HEK293T (cell line): ENCODE results near the gene CDKN2B-AS1.

Experiments used
- CTCF ChIA-PET: fragments of 350-600 bp; formaldehyde crosslinking; extraction: SDS; loops from one replicate; lab custom pipeline; 2021; ENCODE audit warnings: antibody characterized with exemption, inconsistent platforms; lab: Yijun Ruan, JAX
- POLR2A ChIA-PET: fragments of 350-600 bp; formaldehyde crosslinking; extraction: SDS; loops from one replicate; lab custom pipeline; 2020; ENCODE audit warnings: antibody characterized with exemption, inconsistent platforms; lab: Yijun Ruan, JAX
- DNase-seq: peaks from one replicate; pipeline ENCODE4 v3.0.0; 2012; ENCODE audit warnings: mixed read lengths; ENCODE audit errors: extremely low spot score
- ARNT ChIP-seq: fragments of 450-650 bp; IDR thresholded peaks from 2 replicates; pipeline ENCODE4 v1.6.1; 2017; ENCODE audit warnings: mild to moderate bottlenecking
- BHLHE40 ChIP-seq: fragments of 450-650 bp; IDR thresholded peaks from 2 replicates; pipeline ENCODE4 v1.6.1; 2016; ENCODE audit warnings: mild to moderate bottlenecking, moderate library complexity, borderline replicate concordance
- CTBP1 ChIP-seq: fragments of 450-650 bp; IDR thresholded peaks from 2 replicates; pipeline ENCODE4 v1.6.1; 2016; ENCODE audit warnings: borderline replicate concordance
- ELF4 ChIP-seq: fragments of 450-650 bp; IDR thresholded peaks from 2 replicates; pipeline ENCODE4 v1.6.1; 2017; ENCODE audit warnings: antibody characterized with exemption
- FOXA1 ChIP-seq: fragments of 450-650 bp; IDR thresholded peaks from 2 replicates; pipeline ENCODE4 v1.6.1; 2016; ENCODE audit warnings: mild to moderate bottlenecking
- FOXK2 ChIP-seq: fragments of 450-650 bp; IDR thresholded peaks from 2 replicates; pipeline ENCODE4 v1.6.1; 2016; ENCODE audit warnings: mild to moderate bottlenecking
- FOXM1 ChIP-seq: fragments of 450-650 bp; IDR thresholded peaks from 2 replicates; pipeline ENCODE4 v1.6.1; 2017; ENCODE audit warnings: mild to moderate bottlenecking, borderline replicate concordance
- HDGF ChIP-seq: fragments of 450-650 bp; IDR thresholded peaks from 2 replicates; pipeline ENCODE4 v1.6.1; 2017; ENCODE audit warnings: antibody characterized with exemption, borderline replicate concordance
- L3MBTL2 ChIP-seq: fragments of 450-650 bp; conservative IDR thresholded peaks from 2 replicates; pipeline ENCODE4 v1.6.1; 2016; ENCODE audit warnings: mild to moderate bottlenecking
- LEF1 ChIP-seq: fragments of 450-650 bp; IDR thresholded peaks from 2 replicates; pipeline ENCODE4 v1.6.1; 2017; ENCODE audit warnings: mild to moderate bottlenecking, borderline replicate concordance
- NFRKB ChIP-seq: fragments of 450-650 bp; IDR thresholded peaks from 2 replicates; pipeline ENCODE4 v1.6.1; 2016; ENCODE audit warnings: mild to moderate bottlenecking, moderate library complexity
- SP1 ChIP-seq: fragments of 450-650 bp; IDR thresholded peaks from 2 replicates; pipeline ENCODE4 v1.6.1; 2017
- SUZ12 ChIP-seq: fragments of 450-650 bp; IDR thresholded peaks from 2 replicates; pipeline ENCODE4 v1.6.1; 2016; ENCODE audit warnings: mild to moderate bottlenecking
- TARDBP ChIP-seq: fragments of 450-650 bp; IDR thresholded peaks from 2 replicates; pipeline ENCODE4 v1.6.1; 2016
- ZNF384 ChIP-seq: fragments of 450-650 bp; IDR thresholded peaks from 2 replicates; pipeline ENCODE4 v1.6.1; 2016
- TF ChIP-seq, protein P1 (sequence below): fragments of 450-650 bp; IDR thresholded peaks from 2 replicates; pipeline ENCODE4 v1.6.1; 2016

Gene CDKN2B-AS1

DNA sequence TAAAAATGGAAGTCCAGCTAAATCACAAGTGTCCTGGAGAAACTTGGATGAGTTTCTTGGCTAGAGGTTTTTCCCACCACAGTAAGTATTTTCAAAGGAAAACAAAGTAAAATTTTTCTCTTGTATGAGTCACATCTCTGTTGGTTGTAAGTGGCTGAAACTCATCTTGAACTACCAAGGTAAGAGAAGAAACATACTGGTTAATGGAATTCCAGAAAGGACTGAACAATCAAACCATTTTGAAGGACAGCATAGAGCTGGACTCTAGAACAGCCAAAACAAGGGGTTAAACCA is 117.3 kb downstream of the CDKN2B-AS1 start:
- TF ChIP-seq ZNF384 = no peak
- no peak for TF ChIP-seq LEF1
- no peak for TF ChIP-seq BHLHE40
- no peak for TF ChIP-seq ARNT
- no peak for TF ChIP-seq L3MBTL2
- TF ChIP-seq, protein P1, sequence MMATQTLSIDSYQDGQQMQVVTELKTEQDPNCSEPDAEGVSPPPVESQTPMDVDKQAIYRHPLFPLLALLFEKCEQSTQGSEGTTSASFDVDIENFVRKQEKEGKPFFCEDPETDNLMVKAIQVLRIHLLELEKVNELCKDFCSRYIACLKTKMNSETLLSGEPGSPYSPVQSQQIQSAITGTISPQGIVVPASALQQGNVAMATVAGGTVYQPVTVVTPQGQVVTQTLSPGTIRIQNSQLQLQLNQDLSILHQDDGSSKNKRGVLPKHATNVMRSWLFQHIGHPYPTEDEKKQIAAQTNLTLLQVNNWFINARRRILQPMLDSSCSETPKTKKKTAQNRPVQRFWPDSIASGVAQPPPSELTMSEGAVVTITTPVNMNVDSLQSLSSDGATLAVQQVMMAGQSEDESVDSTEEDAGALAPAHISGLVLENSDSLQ = no peak
- TF ChIP-seq ELF4 = no peak
- ChIA-PET CTCF (interaction anchor here (0.7 kb wide), 1 partner anchor 298 kb away, joined by 4 read pairs; no protein-coding TSS in a partner anchor), POLR2A (no interaction called here)
- no peak for DNase-seq

- CTCF ChIA-PET = no interaction called here
- POLR2A ChIA-PET = no interaction called here
- DNase-seq = no peak
- TF ChIP-seq FOXA1 = no peak
- TF ChIP-seq LEF1 = no peak
- no peak for TF ChIP-seq SUZ12
- no peak for TF ChIP-seq HDGF
- TF ChIP-seq, protein P1 = no peak
- TF ChIP-seq BHLHE40 = no peak
- TF ChIP-seq FOXM1 = no peak
- no peak for TF ChIP-seq L3MBTL2
- TF ChIP-seq ELF4 = no peak
- no peak for TF ChIP-seq SP1
- TF ChIP-seq ZNF384 = no peak
- TF ChIP-seq FOXK2 = no peak
- no peak for TF ChIP-seq CTBP1
- no peak for TF ChIP-seq ARNT
- no peak for TF ChIP-seq NFRKB
- TF ChIP-seq TARDBP = no peak
These were observed 118.6 kb downstream of the CDKN2B-AS1 start for GRCh38 chr9:22112870-22113821.

- POLR2A ChIA-PET = no interaction called here
- TF ChIP-seq SP1 (no peak), ELF4 (no peak), CTBP1 (no peak), NFRKB (no peak), SUZ12 (no peak), ARNT (no peak), HDGF (no peak), ZNF384 (no peak), BHLHE40 (no peak), FOXM1 (no peak), FOXK2 (no peak), L3MBTL2 (no peak), TARDBP (no peak), LEF1 (no peak), FOXA1 (no peak)
- TF ChIP-seq, protein P1 = no peak
- no peak for DNase-seq
- CTCF ChIA-PET = no interaction called here
These were observed 120.4 kb downstream of the CDKN2B-AS1 start for GRCh38 chr9:22114956-22115355.

DNA sequence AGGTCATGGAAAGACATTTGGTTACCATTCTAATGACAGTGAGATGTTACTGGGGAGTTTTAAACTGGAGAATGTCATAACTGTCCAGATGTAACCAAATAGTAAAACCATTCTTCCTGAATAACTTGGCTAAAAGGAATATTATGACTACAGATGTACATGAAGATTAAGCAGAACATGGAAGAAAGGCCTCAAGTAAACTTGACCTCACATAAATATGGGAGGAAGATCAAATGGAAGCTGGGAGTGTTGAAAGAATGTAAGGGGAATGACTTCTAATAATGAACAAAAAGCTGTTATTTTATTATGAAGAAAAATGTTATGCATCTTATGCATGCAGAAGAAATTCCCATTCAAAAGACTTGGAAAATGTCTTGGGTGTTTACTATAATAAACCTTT is 122.2 kb downstream of the CDKN2B-AS1 start:
- no peak for TF ChIP-seq SUZ12
- TF ChIP-seq LEF1 = no peak
- TF ChIP-seq FOXM1 = no peak
- TF ChIP-seq ZNF384 = no peak
- TF ChIP-seq, protein P1 = no peak
- no peak for TF ChIP-seq FOXK2
- no peak for TF ChIP-seq NFRKB
- TF ChIP-seq HDGF = no peak
- no peak for TF ChIP-seq ARNT
- no peak for TF ChIP-seq SP1
- TF ChIP-seq ELF4 = no peak
- no peak for TF ChIP-seq L3MBTL2
- TF ChIP-seq FOXA1 = no peak
- ChIA-PET CTCF (interaction anchor here (0.9 to 1.8 kb wide), 2 partner anchors 108 to 303 kb away, joined by 4 to 7 read pairs; partner anchors contain the start of gene CDKN2B), POLR2A (interaction anchor here (1.6 kb wide), 1 partner anchor 109 kb away, joined by 5 read pairs; no protein-coding TSS in a partner anchor)
- DNase-seq = no peak
